DND-41 (cell line): ENCODE data around the gene SPSB3.

Experiments
- ATAC-seq: fragments of 200-7000 bp; cut with Tn5 transposase; 3 replicates; pipeline ENCODE4 v1.9.1; 2021; ENCODE audit warnings: low read depth; ENCODE audit not compliant: insufficient read depth
- DNase-seq: peaks from one replicate; pipeline ENCODE4 v3.0.0-alpha.2; 2020
- H2AFZ ChIP-seq: 2 replicates; pipeline ENCODE4 v1.6.0; 2012; ENCODE audit warnings: low read depth, low read length
- H3K27ac ChIP-seq: 2 replicates; pipeline ENCODE4 v1.5.1; 2012; ENCODE audit warnings: low read length, inconsistent platforms
- H3K27me3 ChIP-seq: fragments of 200-600 bp; sonication (generic); 2 replicates; pipeline ENCODE4 v1.6.0; 2012; ENCODE audit warnings: low read length, mild to moderate bottlenecking, inconsistent platforms; ENCODE audit not compliant: insufficient read depth, poor library complexity
- H3K36me3 ChIP-seq: 2 replicates; pipeline ENCODE4 v1.5.1; 2012; ENCODE audit warnings: low read length, inconsistent platforms; ENCODE audit not compliant: insufficient read depth
- H3K4me1 ChIP-seq: 2 replicates; pipeline ENCODE4 v1.5.1; 2012; ENCODE audit warnings: mild to moderate bottlenecking, low read length; ENCODE audit not compliant: insufficient read depth
- H3K4me2 ChIP-seq: 2 replicates; pipeline ENCODE4 v1.6.0; 2012; ENCODE audit warnings: mild to moderate bottlenecking, moderate library complexity, low read length, inconsistent platforms; ENCODE audit not compliant: insufficient read depth
- H3K4me3 ChIP-seq, 2 experiments: fragments of 200-600 bp in 1 of 2; shearing (Covaris generic) in 1 of 2; 2 replicates each; pipeline ENCODE4 v1.5.1; 2012 to 2016; ENCODE audit warnings: inconsistent platforms in 2 of 2, low read length in 2 of 2, mild to moderate bottlenecking in 2 of 2, low read depth in 1 of 2, moderate library complexity in 1 of 2
- H3K79me2 ChIP-seq: 2 replicates; pipeline ENCODE4 v1.6.0; 2012; ENCODE audit warnings: low read length, inconsistent platforms; ENCODE audit not compliant: insufficient read depth
- H3K9ac ChIP-seq: 2 replicates; pipeline ENCODE4 v1.6.0; 2012; ENCODE audit warnings: low read depth, mild to moderate bottlenecking, inconsistent platforms, low read length, moderate library complexity
- H3K9me3 ChIP-seq: 2 replicates; pipeline ENCODE4 v1.5.1; 2012; ENCODE audit warnings: low read length, moderate library complexity, mild to moderate bottlenecking, inconsistent platforms; ENCODE audit not compliant: insufficient read depth, severe bottlenecking
- H4K20me1 ChIP-seq: 2 replicates; pipeline ENCODE4 v1.6.0; 2012; ENCODE audit warnings: low read length; ENCODE audit not compliant: insufficient read depth
- CTCF ChIP-seq: IDR thresholded peaks from 2 replicates; pipeline ENCODE4 v1.5.1; 2012; ENCODE audit warnings: borderline replicate concordance, low read length, moderate library complexity, mild to moderate bottlenecking; ENCODE audit not compliant: poor library complexity, severe bottlenecking; ENCODE audit errors: extremely low read depth
- EZH2 ChIP-seq: IDR thresholded peaks from 3 replicates; pipeline ENCODE4 v1.6.1; 2012; ENCODE audit warnings: borderline replicate concordance, low read depth, mild to moderate bottlenecking, moderate library complexity, low read length, inconsistent platforms; ENCODE audit not compliant: severe bottlenecking

The SPSB3 gene

GRCh38 chr16:1745181-1745899, 37.0 kb downstream of the SPSB3 start:
- H2AFZ ChIP-seq = no peak overlapping the region
- peaks cover 77% of the 10 kb centered on the region for H3K36me3 ChIP-seq
- H3K27ac ChIP-seq = no peak overlapping the region
- TF ChIP-seq EZH2 (no peak), CTCF (no peak)
- no peak overlapping the region for H3K4me3 ChIP-seq
- no peaks in the 10 kb centered on the region for H3K4me1 ChIP-seq
- H3K9me3 ChIP-seq = no peaks in the 10 kb centered on the region
- peaks cover 19% of the 10 kb centered on the region for H4K20me1 ChIP-seq
- 0 out of 2 replicates have a peak, but pooled peaks cover 2% of the 10 kb centered on the region for H3K79me2 ChIP-seq
- H3K27me3 ChIP-seq = no peaks in the 10 kb centered on the region
- ATAC-seq (no peak), DNase-seq (no peak)
- H3K4me2 ChIP-seq = no peak overlapping the region
- H3K9ac ChIP-seq = no peak overlapping the region

GRCh38 chr16:1744338-1744840, 38.0 kb downstream of the SPSB3 start:
- peaks cover 17% of the 10 kb centered on the region for H4K20me1 ChIP-seq
- H3K27me3 ChIP-seq = no peaks in the 10 kb centered on the region
- H2AFZ ChIP-seq = no peak overlapping the region
- H3K36me3 ChIP-seq = peaks cover 80% of the 10 kb centered on the region
- H3K9me3 ChIP-seq = peaks cover 4% of the 10 kb centered on the region
- H3K4me1 ChIP-seq = no peaks in the 10 kb centered on the region
- no peak overlapping the region for H3K4me2 ChIP-seq
- peaks cover 5% of the 10 kb centered on the region; the same call in 1 of the 2 replicates for H3K79me2 ChIP-seq
- H3K4me3 ChIP-seq = no peak overlapping the region
- TF ChIP-seq CTCF = no peak
- no peak for TF ChIP-seq EZH2
- no peak for DNase-seq
- no peak overlapping the region for H3K27ac ChIP-seq
- no peak for ATAC-seq
- H3K9ac ChIP-seq = no peak overlapping the region

- Histone ChIP-seq H3K27ac (no peak overlapping the region), H3K4me1 (no peaks in the 10 kb centered on the region), H3K9me3 (peaks cover 11% of the 10 kb centered on the region), H2AFZ (no peak overlapping the region), H3K27me3 (no peaks in the 10 kb centered on the region), H3K36me3 (peaks cover 72% of the 10 kb centered on the region), H4K20me1 (peaks cover 15% of the 10 kb centered on the region), H3K4me3 (no peak overlapping the region), H3K4me2 (no peak overlapping the region), H3K79me2 (peaks cover 5% of the 10 kb centered on the region; the same call in 1 of the 2 replicates), H3K9ac (no peak overlapping the region)
- TF ChIP-seq CTCF = no peak
- no peak for TF ChIP-seq EZH2
- ATAC-seq = no peak
- no peak for DNase-seq
These were observed 38.7 kb downstream of the SPSB3 start for GRCh38 chr16:1743376-1744337.
